Ishikawa (cell line): ENCODE results near the gene GPRC5D.

Source experiments
- CEBPB ChIP-seq: IDR thresholded peaks from 2 replicates; pipeline ENCODE4 v1.6.1; 2012
- CREB1 ChIP-seq: IDR thresholded peaks from 2 replicates; pipeline ENCODE4 v1.6.1; 2012; ENCODE audit warnings: low read depth
- EGR1 ChIP-seq: IDR thresholded peaks from 2 replicates; pipeline ENCODE4 v1.6.1; 2012
- EP300 ChIP-seq: IDR thresholded peaks from 2 replicates; pipeline ENCODE4 v1.6.1; 2012; ENCODE audit warnings: borderline replicate concordance
- FOXM1 ChIP-seq: IDR thresholded peaks from 2 replicates; pipeline ENCODE4 v1.6.1; 2012; ENCODE audit warnings: low read depth, borderline replicate concordance
- NFIC ChIP-seq: IDR thresholded peaks from 2 replicates; pipeline ENCODE4 v1.6.1; 2012
- RAD21 ChIP-seq: IDR thresholded peaks from 2 replicates; pipeline ENCODE4 v1.6.1; 2012; ENCODE audit warnings: low read depth
- TAF1 ChIP-seq: IDR thresholded peaks from 2 replicates; pipeline ENCODE4 v1.6.1; 2012; ENCODE audit warnings: low read depth, mild to moderate bottlenecking
- TCF12 ChIP-seq: IDR thresholded peaks from 2 replicates; pipeline ENCODE4 v1.6.1; 2012; ENCODE audit warnings: low read depth
- TEAD4 ChIP-seq: IDR thresholded peaks from 2 replicates; pipeline ENCODE4 v1.6.1; 2012
- YY1 ChIP-seq: IDR thresholded peaks from 2 replicates; pipeline ENCODE4 v1.6.1; 2012; ENCODE audit warnings: low read depth
- ZBTB7A ChIP-seq: IDR thresholded peaks from 2 replicates; pipeline ENCODE4 v1.6.1; 2012; ENCODE audit warnings: low read depth
- TF ChIP-seq, protein P1 (sequence below): IDR thresholded peaks from 2 replicates; pipeline ENCODE4 v1.6.1; 2012; ENCODE audit warnings: low read depth, mild to moderate bottlenecking
- TF ChIP-seq, protein P2 (sequence below): IDR thresholded peaks from 2 replicates; pipeline ENCODE4 v1.6.1; 2012
- TF ChIP-seq, protein P3 (sequence below): IDR thresholded peaks from 2 replicates; pipeline ENCODE4 v1.6.1; 2012

Gene GPRC5D

DNA sequence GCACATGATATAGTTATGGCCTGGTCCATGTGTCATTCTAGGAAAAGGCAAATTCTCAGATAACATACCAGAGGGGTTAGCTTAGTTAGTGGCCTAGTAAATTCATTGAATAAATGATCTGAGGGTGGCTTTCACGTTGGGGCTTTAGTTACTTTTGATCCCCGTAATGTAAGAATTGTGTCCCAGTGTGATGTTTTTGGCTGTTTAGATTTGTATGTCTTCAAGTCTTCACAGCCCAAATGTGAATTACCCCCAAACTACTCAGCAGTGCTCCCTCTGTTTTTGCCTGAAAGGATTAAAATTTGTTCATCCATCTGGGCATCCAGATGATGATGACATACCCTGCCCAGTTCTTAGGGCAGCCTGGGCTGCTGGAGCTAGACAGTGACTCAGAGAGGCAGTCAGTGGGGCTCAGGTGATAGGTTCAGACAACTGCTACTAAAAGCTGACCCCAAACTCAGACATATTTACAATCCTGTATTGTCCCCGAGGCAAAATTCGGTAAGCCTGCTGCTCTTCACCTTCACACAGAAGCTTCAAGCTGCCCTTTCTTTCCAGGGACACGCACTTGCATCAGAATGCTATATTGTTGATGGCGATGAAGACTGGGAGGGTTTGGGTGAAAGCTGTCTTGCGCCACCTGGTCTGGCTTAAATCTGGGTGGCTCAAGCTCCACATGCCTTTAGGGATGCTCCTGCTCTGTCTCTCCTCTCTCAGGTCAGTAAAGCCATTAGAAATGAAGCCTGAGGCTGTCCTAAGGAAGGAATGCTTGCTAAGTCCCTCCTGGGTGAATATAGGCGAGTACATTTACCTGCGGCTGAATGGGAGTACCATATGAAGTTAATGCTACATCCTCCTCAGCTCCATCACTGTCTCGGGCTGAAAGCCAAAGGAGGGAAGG, 10.3 kb downstream of the GPRC5D start:
- TF ChIP-seq EGR1 (no peak), RAD21 (no peak), FOXM1 (no peak), EP300 (no peak), NFIC (no peak), ZBTB7A (no peak), YY1 (no peak), TCF12 (no peak), TEAD4 (no peak), CREB1 (no peak), CEBPB (no peak), TAF1 (no peak)
- TF ChIP-seq, protein P1, sequence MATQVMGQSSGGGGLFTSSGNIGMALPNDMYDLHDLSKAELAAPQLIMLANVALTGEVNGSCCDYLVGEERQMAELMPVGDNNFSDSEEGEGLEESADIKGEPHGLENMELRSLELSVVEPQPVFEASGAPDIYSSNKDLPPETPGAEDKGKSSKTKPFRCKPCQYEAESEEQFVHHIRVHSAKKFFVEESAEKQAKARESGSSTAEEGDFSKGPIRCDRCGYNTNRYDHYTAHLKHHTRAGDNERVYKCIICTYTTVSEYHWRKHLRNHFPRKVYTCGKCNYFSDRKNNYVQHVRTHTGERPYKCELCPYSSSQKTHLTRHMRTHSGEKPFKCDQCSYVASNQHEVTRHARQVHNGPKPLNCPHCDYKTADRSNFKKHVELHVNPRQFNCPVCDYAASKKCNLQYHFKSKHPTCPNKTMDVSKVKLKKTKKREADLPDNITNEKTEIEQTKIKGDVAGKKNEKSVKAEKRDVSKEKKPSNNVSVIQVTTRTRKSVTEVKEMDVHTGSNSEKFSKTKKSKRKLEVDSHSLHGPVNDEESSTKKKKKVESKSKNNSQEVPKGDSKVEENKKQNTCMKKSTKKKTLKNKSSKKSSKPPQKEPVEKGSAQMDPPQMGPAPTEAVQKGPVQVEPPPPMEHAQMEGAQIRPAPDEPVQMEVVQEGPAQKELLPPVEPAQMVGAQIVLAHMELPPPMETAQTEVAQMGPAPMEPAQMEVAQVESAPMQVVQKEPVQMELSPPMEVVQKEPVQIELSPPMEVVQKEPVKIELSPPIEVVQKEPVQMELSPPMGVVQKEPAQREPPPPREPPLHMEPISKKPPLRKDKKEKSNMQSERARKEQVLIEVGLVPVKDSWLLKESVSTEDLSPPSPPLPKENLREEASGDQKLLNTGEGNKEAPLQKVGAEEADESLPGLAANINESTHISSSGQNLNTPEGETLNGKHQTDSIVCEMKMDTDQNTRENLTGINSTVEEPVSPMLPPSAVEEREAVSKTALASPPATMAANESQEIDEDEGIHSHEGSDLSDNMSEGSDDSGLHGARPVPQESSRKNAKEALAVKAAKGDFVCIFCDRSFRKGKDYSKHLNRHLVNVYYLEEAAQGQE = no peak
- TF ChIP-seq, protein P2, sequence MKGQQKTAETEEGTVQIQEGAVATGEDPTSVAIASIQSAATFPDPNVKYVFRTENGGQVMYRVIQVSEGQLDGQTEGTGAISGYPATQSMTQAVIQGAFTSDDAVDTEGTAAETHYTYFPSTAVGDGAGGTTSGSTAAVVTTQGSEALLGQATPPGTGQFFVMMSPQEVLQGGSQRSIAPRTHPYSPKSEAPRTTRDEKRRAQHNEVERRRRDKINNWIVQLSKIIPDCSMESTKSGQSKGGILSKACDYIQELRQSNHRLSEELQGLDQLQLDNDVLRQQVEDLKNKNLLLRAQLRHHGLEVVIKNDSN = no peak
- TF ChIP-seq, protein P3, sequence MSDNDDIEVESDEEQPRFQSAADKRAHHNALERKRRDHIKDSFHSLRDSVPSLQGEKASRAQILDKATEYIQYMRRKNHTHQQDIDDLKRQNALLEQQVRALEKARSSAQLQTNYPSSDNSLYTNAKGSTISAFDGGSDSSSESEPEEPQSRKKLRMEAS = no peak

DNA sequence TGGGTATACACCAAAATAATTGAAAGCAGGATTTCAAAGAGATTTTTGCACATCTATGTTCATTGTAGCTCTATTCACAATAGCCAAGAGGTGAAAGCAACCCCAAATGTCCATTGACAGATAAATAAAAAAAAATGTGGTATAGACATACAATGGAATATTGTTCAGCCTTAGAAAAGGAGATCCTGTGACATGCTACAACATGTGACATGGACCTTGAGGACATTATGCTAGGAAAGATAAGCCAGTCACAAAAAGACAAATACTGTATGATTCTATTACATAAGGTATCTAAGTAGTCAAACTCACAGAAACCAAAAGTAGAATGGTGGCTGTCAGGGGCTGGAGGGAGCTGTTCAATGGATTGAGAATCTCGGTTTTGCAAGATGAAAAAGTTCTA, 12.1 kb downstream of the GPRC5D start:
- TF ChIP-seq TEAD4 (no peak), CREB1 (no peak), CEBPB (no peak), EP300 (no peak), ZBTB7A (no peak), EGR1 (no peak), RAD21 (no peak), TCF12 (no peak), FOXM1 (no peak), TAF1 (no peak), NFIC (no peak), YY1 (no peak)
- TF ChIP-seq, protein P2 = no peak
- TF ChIP-seq, protein P1 = no peak
- TF ChIP-seq, protein P3 = no peak

DNA sequence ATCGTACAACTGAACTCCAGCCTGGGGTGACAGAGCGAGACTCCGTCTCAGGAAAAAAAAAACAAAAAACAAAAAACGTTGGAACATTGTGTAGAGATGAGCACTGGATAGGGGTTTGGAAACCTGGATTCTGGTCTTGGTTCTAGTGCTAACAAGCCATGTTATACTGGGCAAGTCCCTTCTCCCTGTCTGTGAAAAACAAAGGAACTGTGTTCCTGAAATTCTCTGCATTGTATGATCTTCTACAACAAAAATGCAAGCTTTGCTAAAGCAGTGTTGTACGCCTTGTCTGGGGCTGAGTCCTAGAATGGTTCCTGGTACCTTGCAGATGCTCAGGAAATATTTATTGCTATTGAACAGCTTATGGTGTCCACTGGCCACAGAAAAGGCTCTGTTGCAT, 13.4 kb downstream of the GPRC5D start:
- TF ChIP-seq, protein P3 = no peak
- TF ChIP-seq NFIC = no peak
- TF ChIP-seq TCF12 = no peak
- TF ChIP-seq RAD21 = no peak
- no peak for TF ChIP-seq YY1
- TF ChIP-seq EGR1 = no peak
- no peak for TF ChIP-seq TEAD4

DNA sequence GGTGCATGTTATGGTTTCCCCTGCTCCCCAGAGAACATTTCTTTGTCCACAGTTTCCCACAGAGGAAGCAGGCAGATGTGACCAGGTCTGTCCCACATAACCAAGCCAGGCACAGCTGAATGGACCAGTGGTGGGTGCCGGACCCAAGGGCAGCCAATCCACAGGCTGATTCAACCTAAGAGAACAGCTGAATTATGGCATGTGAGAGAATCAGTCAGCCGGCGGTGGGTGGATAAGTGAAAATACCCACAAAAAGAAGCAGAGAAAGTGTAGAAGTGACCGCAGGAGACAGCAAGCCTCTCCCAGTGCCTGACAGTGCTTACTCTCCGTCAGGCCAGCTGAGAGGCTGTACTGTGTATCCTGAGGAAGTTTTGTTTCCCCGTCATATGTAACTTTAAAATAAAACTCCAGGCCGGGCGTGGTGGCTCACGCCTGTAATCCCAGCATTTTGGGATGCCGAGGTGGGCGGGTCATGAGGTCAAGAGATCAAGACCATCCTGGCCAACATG, 14.9 kb downstream of the GPRC5D start:
- TF ChIP-seq TAF1 (no peak), NFIC (no peak), EP300 (no peak), EGR1 (no peak), YY1 (no peak), RAD21 (no peak)
- TF ChIP-seq, protein P3 = no peak

DNA sequence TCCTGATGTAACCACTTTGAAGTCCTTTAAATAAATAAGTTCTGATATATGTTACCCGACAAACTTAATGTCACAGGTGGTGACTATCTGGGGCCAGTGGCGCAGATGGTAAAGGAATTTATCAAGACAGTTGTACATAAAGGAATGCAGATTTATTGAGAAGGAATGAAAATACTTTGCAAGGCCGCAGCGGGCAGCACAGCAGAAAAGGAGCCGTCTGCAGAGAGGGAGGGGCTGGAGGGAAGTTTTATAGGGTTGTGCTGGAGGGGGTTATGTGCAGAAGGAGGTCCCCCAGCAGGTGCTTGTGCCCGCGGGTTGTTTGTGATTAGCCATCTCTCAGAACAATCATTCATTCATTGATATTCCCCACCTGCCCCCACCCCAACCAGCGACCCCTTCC, 17.4 kb downstream of the GPRC5D start:
- no peak for TF ChIP-seq NFIC

DNA sequence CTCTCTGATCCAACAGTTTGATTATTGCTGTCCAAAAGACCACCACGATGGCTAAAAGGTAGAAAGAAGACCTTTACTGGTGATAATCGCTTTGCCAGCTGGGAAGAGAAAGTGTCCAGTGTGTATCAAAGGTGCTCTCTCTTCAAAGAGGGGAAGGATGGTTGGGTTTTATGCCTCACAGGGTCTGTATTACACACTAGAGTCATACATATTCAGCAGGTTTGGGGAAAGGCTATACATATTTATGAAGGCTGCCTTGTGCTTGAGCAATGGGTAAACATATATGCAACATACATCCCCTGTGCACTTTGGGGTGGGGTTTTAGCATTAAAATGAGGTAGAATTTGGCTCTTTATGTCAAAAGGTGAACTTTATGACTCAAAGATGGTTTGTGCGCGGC, 18.2 kb downstream of the GPRC5D start:
- no peak for TF ChIP-seq TEAD4
